Prostate gland (tissue), 2 donors: ENCODE data around the gene CCDC158. TPM values are rescaled to one million over a fixed set of nuclear protein-coding genes. Genes with fewer than 3 reads are reported as not detected.
"Not testable (repeated sequence)": the region's sequence is repeated elsewhere in the genome, so short reads cannot be mapped to it uniquely, and the experiment has no call there.

Source experiments
- DNase-seq: peaks from one replicate; pipeline ENCODE4 v3.0.0-alpha.2; 2019; ENCODE audit warnings: low spot score
- H3K27ac ChIP-seq, 2 donors: fragments of 200-600 bp; sonication (generic); 2 replicates each; pipeline ENCODE4 v1.5.1; 2017 to 2019
- H3K27me3 ChIP-seq: fragments of 200-600 bp; sonication (generic); replicated peaks from 2 replicates; pipeline ENCODE4 v1.5.1; 2019; ENCODE audit not compliant: insufficient read depth
- H3K36me3 ChIP-seq, 2 donors: fragments of 200-600 bp; sonication (generic); 1 replicate in 1 of 2; 2 replicates in 1 of 2; pipeline versions ENCODE4 v1.5.1 to v1.8.1; 2017 to 2019
- H3K4me1 ChIP-seq: fragments of 200-600 bp; sonication (generic); replicated peaks from 2 replicates; pipeline ENCODE4 v1.5.1; 2019
- H3K4me3 ChIP-seq, 2 donors: fragments of 200-600 bp; sonication (generic); 2 replicates each; pipeline ENCODE4 v1.5.1; 2017 to 2019
- H3K9me3 ChIP-seq: fragments of 200-600 bp; sonication (generic); 2 replicates; pipeline ENCODE4 v1.5.1; 2017
- CTCF ChIP-seq, 4 experiments: fragments of 200-600 bp in 2 of 4; fragments of 450-650 bp in 2 of 4; sonication (generic) in 2 of 4; IDR thresholded peaks; 1 replicate in 3 of 4; 2 replicates in 1 of 4; pipeline ENCODE4 v1.5.1; 2016 to 2019; ENCODE audit warnings: antibody characterized with exemption in 4 of 4, mild to moderate bottlenecking in 2 of 4, moderate library complexity in 2 of 4
- POLR2A ChIP-seq: fragments of 450-650 bp; IDR thresholded peaks from one replicate; pipeline ENCODE4 v1.6.1; 2016; ENCODE audit warnings: antibody characterized with exemption, mild to moderate bottlenecking
- POLR2AphosphoS5 ChIP-seq: sonication (generic); formaldehyde crosslinking; IDR thresholded peaks from one replicate; pipeline ENCODE4 v1.6.1; 2017; ENCODE audit warnings: antibody characterized with exemption
- WGBS: methylation state at CpG from one replicate; pipeline ENCODE4 v1.1.5; 2018; 5-methylcytosine and 5-hydroxymethylcytosine counted together
- intact Hi-C: fragments of 100-400 bp; cut with DNase I; formaldehyde crosslinking; loops from one replicate; pipeline ENCODE4 v1.14.2; 2022
- total RNA-seq, 2 donors: library from RNA; depleted of rRNA; stranded (reverse); fragments of >200 nt; gene quantifications; one replicate each; pipeline ENCODE4 v1.1.0, GENCODE V29; 2016

Gene CCDC158
- total RNA-seq, 2 donors from 2014 or later = 4.9 TPM; not detected in 1

- no peaks in the 10 kb centered on the region for H3K27me3 ChIP-seq
- TF ChIP-seq POLR2A = no peak
- no peak for TF ChIP-seq CTCF (IDR thresholded peaks at IDR 0.05)
- TF ChIP-seq POLR2AphosphoS5 = no peak
- H3K36me3 ChIP-seq = no peaks in the 10 kb centered on the region
- WGBS = 79% methylated on average over 3 of the region's 3 CpGs
- DNase-seq = no peak
- H3K27ac ChIP-seq = no peak overlapping the region
- H3K4me1 ChIP-seq = no peaks in the 10 kb centered on the region
- H3K4me3 ChIP-seq = no peak overlapping the region
- intact Hi-C loops = no loop called here
- H3K9me3 ChIP-seq = no peaks in the 10 kb centered on the region
Measured at GRCh38 chr4:76365636-76366035, 55.3 kb downstream of the CCDC158 start.

- no peaks in the 10 kb centered on the region for H3K9me3 ChIP-seq
- no peaks in the 10 kb centered on the region for H3K27me3 ChIP-seq
- 93% methylated on average over 3 of the region's 3 CpGs for WGBS
- TF ChIP-seq CTCF (IDR thresholded peaks at IDR 0.05) = no peak
- TF ChIP-seq POLR2AphosphoS5 = no peak
- TF ChIP-seq POLR2A = no peak
- intact Hi-C loops = no loop called here
- H3K36me3 ChIP-seq = no peaks in the 10 kb centered on the region
- no peaks in the 10 kb centered on the region for H3K4me1 ChIP-seq
- DNase-seq = no peak
- H3K27ac ChIP-seq = no peak overlapping the region
- no peak overlapping the region for H3K4me3 ChIP-seq
Measured at GRCh38 chr4:76364763-76365162, 56.2 kb downstream of the CCDC158 start.

GRCh38 chr4:76363556-76364290 is 57.2 kb downstream of the CCDC158 start:
- 90% methylated on average over 6 of the region's 6 CpGs for WGBS
- Histone ChIP-seq H3K9me3 (no peaks in the 10 kb centered on the region), H3K27me3 (no peaks in the 10 kb centered on the region), H3K36me3 (no peaks in the 10 kb centered on the region), H3K27ac (no peak overlapping the region), H3K4me3 (no peak overlapping the region), H3K4me1 (no peaks in the 10 kb centered on the region)
- DNase-seq = no peak
- no peak for TF ChIP-seq POLR2A
- intact Hi-C loops = no loop called here

GRCh38 chr4:76361689-76362412 is 59.1 kb downstream of the CCDC158 start:
- WGBS = 97% methylated on average over 3 of the region's 3 CpGs
- DNase-seq = no peak
- intact Hi-C loops = no loop called here

GRCh38 chr4:76359881-76360466 is 61.0 kb downstream of the CCDC158 start:
- DNase-seq, intact Hi-C loops, H3K9me3 ChIP-seq, H3K4me1 ChIP-seq, H3K36me3 ChIP-seq, H3K27ac ChIP-seq, H3K4me3 ChIP-seq, H3K27me3 ChIP-seq: not testable (repeated sequence)

More at GRCh38 chr4:76361689-76362412, 59.1 kb downstream of the CCDC158 start:
- H3K4me1 ChIP-seq = no peaks in the 10 kb centered on the region
- no peaks in the 10 kb centered on the region for H3K9me3 ChIP-seq
- no peaks in the 10 kb centered on the region for H3K36me3 ChIP-seq
- no peak for TF ChIP-seq POLR2A
- TF ChIP-seq CTCF (IDR thresholded peaks at IDR 0.05) = no peak
- TF ChIP-seq POLR2AphosphoS5 = no peak
- no peak overlapping the region for H3K27ac ChIP-seq
- H3K27me3 ChIP-seq = no peaks in the 10 kb centered on the region
- no peak overlapping the region for H3K4me3 ChIP-seq
